Muscle of leg (tissue), 11 donors: Measurements from ENCODE around the gene R3HCC1L. TPM values are rescaled to one million over a fixed set of nuclear protein-coding genes. Genes with fewer than 3 reads are reported as not detected.

Source experiments
- DNase-seq: peaks from one replicate; pipeline ENCODE4 v3.0.0; 2013
- H3K27ac ChIP-seq: one replicate; pipeline ENCODE4 v1.5.1; 2013; ENCODE audit warnings: mild to moderate bottlenecking, low read length, control low read depth
- H3K27me3 ChIP-seq: one replicate; pipeline ENCODE4 v1.6.1; 2013; ENCODE audit warnings: low read length; ENCODE audit not compliant: control insufficient read depth, insufficient read depth
- H3K36me3 ChIP-seq: one replicate; pipeline ENCODE4 v1.6.1; 2013; ENCODE audit warnings: low read length; ENCODE audit not compliant: control insufficient read depth, insufficient read depth
- H3K4me1 ChIP-seq: one replicate; pipeline ENCODE4 v1.6.1; 2013; ENCODE audit warnings: low read length; ENCODE audit not compliant: control insufficient read depth, insufficient read depth
- H3K4me3 ChIP-seq: one replicate; pipeline ENCODE4 v1.5.1; 2013; ENCODE audit warnings: low read length, control low read depth
- H3K9me3 ChIP-seq: replicated peaks from 2 replicates; pipeline ENCODE4 v1.6.1; 2013; ENCODE audit warnings: low read depth, low read length; ENCODE audit not compliant: control insufficient read depth
- WGBS: methylation state at CpG from one replicate; pipeline ENCODE4 v1.1.5; 2013; ENCODE audit warnings: missing lambda C conversion rate; ENCODE audit not compliant: insufficient coverage; 5-methylcytosine and 5-hydroxymethylcytosine counted together
- polyA plus RNA-seq, 8 donors: library from polyadenylated mRNA; unstranded; fragments of 120-200 nt; gene quantifications; one replicate each; pipeline versions ENCODE4 v1.2.1 to v1.2.3, GENCODE V29; 2013; ENCODE audit warnings: inconsistent platforms in 1 of 8, low replicate concordance in 1 of 8; ENCODE audit not compliant: insufficient read length in 8 of 8, insufficient read depth in 1 of 8
- total RNA-seq: library from RNA; stranded (reverse); fragments of 120-200 nt; gene quantifications from one replicate; pipeline ENCODE4 v1.2.4, GENCODE V29; 2013

Gene R3HCC1L
- total and polyA plus RNA-seq, 9 donors: 10.0 to 13.5 (median 11.9) TPM

GRCh38 chr10:98256692-98257091, 122.2 kb downstream of the R3HCC1L start:
- no peak for DNase-seq
- Histone ChIP-seq H3K4me3 (no peak overlapping the region), H3K4me1 (peaks cover 26% of the 10 kb centered on the region), H3K27ac (no peak overlapping the region), H3K9me3 (no peaks in the 10 kb centered on the region), H3K36me3 (peaks cover 25% of the 10 kb centered on the region), H3K27me3 (no peaks in the 10 kb centered on the region)
- 92% methylated on average over 4 of the region's 11 CpGs for WGBS

DNA sequence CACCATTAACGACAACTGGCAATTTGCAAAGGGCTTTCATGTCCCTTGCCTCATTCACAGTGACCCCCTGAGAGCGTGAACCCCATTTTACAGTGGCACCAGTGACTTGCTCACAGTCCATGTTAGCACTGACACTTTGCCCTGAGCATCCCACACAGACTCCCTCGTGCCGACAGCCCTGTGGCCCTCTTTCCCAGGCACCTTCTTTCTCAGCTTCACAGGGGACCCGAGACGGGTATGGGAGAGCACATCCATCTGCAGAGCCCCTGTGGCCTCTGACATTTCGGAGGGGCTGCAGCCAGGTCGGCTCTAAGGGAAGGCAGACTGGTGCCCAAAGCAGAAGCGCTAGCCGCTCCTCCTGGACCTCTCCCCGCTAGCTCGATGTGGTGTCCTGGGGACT, 122.7 kb downstream of the R3HCC1L start:
- Histone ChIP-seq H3K4me3 (no peak overlapping the region), H3K27ac (no peak overlapping the region), H3K9me3 (no peaks in the 10 kb centered on the region), H3K27me3 (no peaks in the 10 kb centered on the region), H3K36me3 (peaks cover 20% of the 10 kb centered on the region), H3K4me1 (peaks cover 26% of the 10 kb centered on the region)
- 89% methylated on average over 12 of the region's 12 CpGs for whole genome bisulfite sequencing
- no peak for DNase-seq

DNA sequence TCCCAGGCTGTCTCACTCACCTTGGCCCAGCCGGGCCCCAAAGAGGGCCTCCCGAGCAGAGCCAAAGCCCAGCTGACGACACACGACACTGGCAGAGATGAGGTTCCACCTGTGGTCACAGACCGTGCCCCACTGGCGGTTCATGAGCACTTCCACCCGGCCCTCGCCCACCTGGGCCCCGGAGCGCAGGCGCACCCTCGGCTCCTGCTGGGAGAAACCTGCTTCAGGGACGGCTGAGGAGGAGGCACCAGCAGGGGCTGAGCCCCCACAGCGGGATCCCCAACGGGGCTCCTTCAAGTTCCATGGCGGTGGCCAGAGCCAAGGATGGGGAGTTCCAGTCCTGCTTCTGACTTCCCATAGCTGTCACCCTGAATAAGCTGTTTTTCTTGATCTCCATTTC, 123.5 kb downstream of the R3HCC1L start:
- no peak overlapping the region for H3K4me3 ChIP-seq
- peaks cover 15% of the 10 kb centered on the region for H3K36me3 ChIP-seq
- no peaks in the 10 kb centered on the region for H3K9me3 ChIP-seq
- peaks cover 26% of the 10 kb centered on the region for H3K4me1 ChIP-seq
- no peak for DNase-seq
- H3K27ac ChIP-seq: no peak overlapping the region
- 83% methylated on average over 14 of the region's 16 CpGs for WGBS
- no peaks in the 10 kb centered on the region for H3K27me3 ChIP-seq

- no peaks in the 10 kb centered on the region for H3K27me3 ChIP-seq
- WGBS: 70% methylated on average over 11 of the region's 13 CpGs
These were observed 124.4 kb downstream of the R3HCC1L start for GRCh38 chr10:98258683-98259454.

DNA sequence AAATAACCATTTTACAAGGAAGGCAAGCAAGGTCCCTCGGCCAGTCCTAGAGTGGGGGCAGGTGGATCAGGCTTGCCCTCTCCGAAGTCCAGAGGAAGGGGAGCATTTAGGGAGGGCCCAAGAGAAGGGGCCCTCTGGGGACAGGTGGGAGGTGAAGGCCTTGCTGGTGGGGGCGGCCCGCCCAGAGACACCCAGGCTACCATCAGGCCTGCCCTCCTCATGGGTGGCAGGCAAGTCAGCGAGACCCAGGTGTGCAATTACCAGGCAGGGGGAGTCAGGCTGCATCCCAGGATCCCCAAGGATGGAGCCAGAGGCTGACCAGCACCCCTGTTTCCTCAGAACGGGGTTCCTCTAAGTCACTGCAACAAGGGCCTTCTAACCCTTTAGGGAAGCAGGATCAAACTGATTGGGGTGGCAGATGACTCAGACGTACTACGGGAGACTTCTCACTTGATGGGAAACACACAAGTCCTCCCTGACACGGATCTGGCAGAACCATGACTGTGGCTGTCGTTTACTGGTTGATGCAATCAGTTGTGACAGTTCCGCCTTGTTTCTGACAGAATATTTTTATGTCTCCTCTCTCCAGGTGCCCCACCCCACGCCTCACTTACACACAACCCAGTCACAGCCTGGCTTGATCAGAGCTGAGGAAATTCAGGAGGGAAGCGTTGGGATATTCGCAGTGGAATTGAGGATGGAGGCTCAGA, 125.3 kb downstream of the R3HCC1L start:
- no peak overlapping the region for H3K27ac ChIP-seq
- no peaks in the 10 kb centered on the region for H3K27me3 ChIP-seq
- no peak for DNase-seq
- H3K4me1 ChIP-seq: peaks cover 20% of the 10 kb centered on the region
- 47% methylated on average over 10 of the region's 14 CpGs for WGBS
- H3K4me3 ChIP-seq: no peak overlapping the region
- H3K36me3 ChIP-seq: peaks cover 12% of the 10 kb centered on the region
- no peaks in the 10 kb centered on the region for H3K9me3 ChIP-seq

More at GRCh38 chr10:98258683-98259454, 124.4 kb downstream of the R3HCC1L start:
- peaks cover 26% of the 10 kb centered on the region for H3K4me1 ChIP-seq
- H3K27ac ChIP-seq: no peak overlapping the region
- H3K36me3 ChIP-seq: peaks cover 12% of the 10 kb centered on the region
- no peak for DNase-seq
- no peak overlapping the region for H3K4me3 ChIP-seq
- no peaks in the 10 kb centered on the region for H3K9me3 ChIP-seq

DNA sequence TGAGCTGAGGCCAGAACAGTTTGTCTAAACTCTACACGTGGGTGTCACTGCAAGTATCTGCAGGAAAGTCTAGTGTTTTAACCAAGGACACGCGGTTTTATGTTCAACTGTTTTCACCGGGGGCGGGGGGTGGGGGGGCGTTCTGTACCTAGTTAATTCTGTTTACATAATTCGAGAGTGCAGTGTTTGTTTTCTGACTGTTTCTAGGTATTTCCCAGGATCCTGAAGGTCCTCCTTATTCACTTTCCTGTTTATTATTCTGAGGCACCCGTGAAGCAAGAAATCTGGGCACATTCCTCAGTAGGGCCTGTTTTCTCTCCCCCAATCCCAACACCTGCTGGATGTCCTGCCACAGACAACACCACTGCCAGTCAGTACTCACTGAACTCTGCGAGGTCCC, 125.9 kb downstream of the R3HCC1L start:
- Histone ChIP-seq H3K27me3 (no peaks in the 10 kb centered on the region), H3K27ac (no peak overlapping the region), H3K36me3 (peaks cover 12% of the 10 kb centered on the region), H3K4me3 (no peak overlapping the region), H3K9me3 (no peaks in the 10 kb centered on the region), H3K4me1 (peaks cover 17% of the 10 kb centered on the region)
- WGBS: 14% methylated on average over 7 of the region's 9 CpGs
- no peak for DNase-seq

- H3K4me1 ChIP-seq: peaks cover 18% of the 10 kb centered on the region
- WGBS: 87% methylated on average over 14 of the region's 14 CpGs
- no peak for DNase-seq
- peaks cover 11% of the 10 kb centered on the region for H3K36me3 ChIP-seq
- no peak overlapping the region for H3K4me3 ChIP-seq
- peaks cover 1% of the 10 kb centered on the region for H3K27me3 ChIP-seq
- no peak overlapping the region for H3K27ac ChIP-seq
- no peaks in the 10 kb centered on the region for H3K9me3 ChIP-seq
These were observed 126.3 kb downstream of the R3HCC1L start for GRCh38 chr10:98260752-98261151.

DNA sequence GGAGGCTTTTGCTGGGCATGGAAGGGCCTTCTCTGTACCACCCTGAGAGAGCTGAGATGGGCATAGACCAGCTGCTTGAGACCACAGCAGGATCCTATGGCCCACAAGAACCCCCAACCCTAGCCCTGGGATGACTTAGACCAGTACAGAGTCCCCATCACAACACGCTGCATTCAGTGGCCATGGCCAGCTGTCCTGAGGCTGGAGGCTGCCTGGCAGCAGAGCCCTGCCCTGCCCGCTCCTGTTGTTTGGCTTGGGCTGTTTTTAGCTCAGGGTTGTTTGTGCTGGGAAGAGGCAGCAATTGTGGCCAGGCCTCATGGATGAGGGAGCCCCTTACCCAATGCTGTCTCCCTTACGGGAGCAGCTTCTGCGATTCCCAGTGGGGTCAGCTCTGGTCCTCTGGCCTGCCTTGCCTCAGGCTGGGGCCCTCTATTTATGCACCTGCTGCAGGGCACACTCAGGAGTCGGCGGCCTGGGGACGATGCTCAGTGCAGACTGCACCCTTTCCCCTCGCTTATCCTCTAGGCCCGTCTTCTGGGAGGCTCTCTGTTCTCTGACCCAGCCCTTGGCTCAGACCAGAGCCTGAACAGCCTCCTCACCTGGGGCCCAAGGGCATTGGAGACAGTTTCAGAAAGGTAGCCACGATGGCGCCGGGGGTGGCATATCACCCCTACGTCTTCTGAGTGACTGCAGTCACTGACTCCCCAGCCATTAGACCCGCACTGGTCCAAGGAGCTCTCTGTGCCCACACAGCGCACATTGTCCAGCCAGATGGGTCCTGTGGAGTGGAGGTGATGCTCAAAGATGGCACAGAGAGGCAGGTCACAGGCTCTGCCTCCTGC, 127.2 kb downstream of the R3HCC1L start:
- Histone ChIP-seq H3K36me3 (peaks cover 3% of the 10 kb centered on the region), H3K4me1 (peaks cover 22% of the 10 kb centered on the region), H3K27ac (no peak overlapping the region), H3K27me3 (peaks cover 3% of the 10 kb centered on the region), H3K4me3 (no peak overlapping the region), H3K9me3 (no peaks in the 10 kb centered on the region)
- DNase-seq: no peak
- 86% methylated on average over 13 of the region's 15 CpGs for WGBS

- Histone ChIP-seq H3K27me3 (peaks cover 9% of the 10 kb centered on the region), H3K9me3 (no peaks in the 10 kb centered on the region), H3K4me3 (no peak overlapping the region), H3K4me1 (peaks cover 30% of the 10 kb centered on the region), H3K27ac (no peak overlapping the region), H3K36me3 (no peaks in the 10 kb centered on the region)
- 80% methylated on average over 6 of the region's 7 CpGs for WGBS
- no peak for DNase-seq
These were observed 128.1 kb downstream of the R3HCC1L start for GRCh38 chr10:98262571-98262970.

DNA sequence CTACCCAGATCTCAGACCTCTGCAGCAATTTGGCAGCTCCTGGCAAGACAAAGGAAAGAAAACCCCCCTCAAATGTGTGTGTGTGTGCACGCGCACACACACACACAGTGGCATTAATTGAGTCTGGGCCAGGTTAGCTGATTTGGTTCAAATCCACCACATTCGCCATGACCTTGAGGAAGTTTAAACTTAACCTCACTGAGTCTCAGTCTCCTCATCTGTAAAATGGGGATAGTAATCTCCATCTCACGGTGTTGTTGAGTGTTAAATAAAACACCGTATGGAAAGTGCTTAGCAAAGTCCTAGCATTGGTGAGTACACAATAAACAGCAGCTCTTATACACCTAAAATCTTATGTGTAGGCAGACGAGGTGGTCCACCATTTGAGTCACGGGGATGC, 128.6 kb downstream of the R3HCC1L start:
- 93% methylated on average over 3 of the region's 7 CpGs for WGBS
- Histone ChIP-seq H3K27ac (no peak overlapping the region), H3K27me3 (peaks cover 9% of the 10 kb centered on the region), H3K4me3 (no peak overlapping the region), H3K4me1 (peaks cover 33% of the 10 kb centered on the region), H3K36me3 (no peaks in the 10 kb centered on the region), H3K9me3 (no peaks in the 10 kb centered on the region)
- DNase-seq: no peak
